Measurements from ENCODE around the gene ANP32A. TPM values are rescaled to one million over a fixed set of nuclear protein-coding genes. Genes with fewer than 3 reads are reported as not detected.
"Not testable (repeated sequence)": the region's sequence is repeated elsewhere in the genome, so short reads cannot be mapped to it uniquely, and the experiment has no call there.

Gene ANP32A
- total and polyA plus RNA-seq, 5 donors, result 103 to 145 (median 118) TPM

DNA sequence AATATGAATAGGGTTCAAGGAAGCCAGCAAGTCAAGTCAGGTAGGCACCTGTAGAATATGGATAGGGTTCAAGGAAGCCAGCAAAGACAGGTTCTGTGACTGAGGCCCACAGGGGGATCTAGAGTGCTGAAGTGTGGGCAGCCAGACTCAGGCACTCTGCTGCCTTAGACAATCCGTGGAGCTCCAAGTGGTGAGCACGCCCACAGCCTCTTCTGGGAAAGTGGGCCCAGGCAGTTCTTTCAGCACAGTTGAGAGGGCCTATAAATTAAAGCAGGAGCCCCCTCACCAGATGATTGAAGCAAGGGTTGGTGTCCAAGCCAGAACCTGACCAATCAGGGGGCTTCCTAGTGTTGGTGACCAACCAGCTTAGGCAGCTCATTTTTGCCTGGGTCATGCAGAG, 51.0 kb downstream of the ANP32A start:
- H3K9me3 ChIP-seq (ENCODE audit: control insufficient read depth, low read length), result no peaks in the 10 kb centered on the region
- H3K4me3 ChIP-seq (ENCODE audit: low read length), result no peak overlapping the region
- ATAC-seq (no peak), DNase-seq (no peak)
- peaks cover under 1% of the 10 kb centered on the region for H3K4me1 ChIP-seq (ENCODE audit: control insufficient read depth, insufficient read depth, low read length)
- H3K27me3 ChIP-seq (ENCODE audit: control insufficient read depth, insufficient read depth), result no peaks in the 10 kb centered on the region
- intact Hi-C loops (cut with DNase I), result no loop called here
- no peak overlapping the region for H3K27ac ChIP-seq (ENCODE audit: low read length)
- WGBS, result 95% methylated on average over 2 of the region's 2 CpGs

DNA sequence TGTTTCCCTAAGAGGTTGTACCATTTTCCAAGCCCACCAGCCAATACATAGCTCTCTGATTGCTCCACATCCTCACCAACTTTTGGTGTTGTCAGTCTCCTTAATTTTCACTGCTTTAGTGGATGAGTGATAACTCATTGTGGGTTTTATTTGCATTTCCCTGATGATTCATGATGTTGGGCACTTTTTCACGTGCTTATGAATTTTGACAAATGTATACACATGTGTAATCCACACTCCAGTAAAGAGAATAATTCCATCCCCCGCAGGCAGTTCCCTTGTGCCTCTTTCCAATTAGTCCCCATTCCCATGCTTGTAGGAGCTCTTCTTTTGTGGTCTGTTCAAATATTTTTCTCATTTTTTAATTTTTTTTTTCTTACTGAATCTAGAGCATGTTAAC, 52.4 kb downstream of the ANP32A start:
- no peaks in the 10 kb centered on the region for H3K4me1 ChIP-seq (ENCODE audit: control insufficient read depth, insufficient read depth, low read length)
- H3K27ac ChIP-seq (ENCODE audit: low read length), result no peak overlapping the region
- DNase-seq (no peak), ATAC-seq (no peak)
- H3K27me3 ChIP-seq (ENCODE audit: control insufficient read depth, insufficient read depth), result no peaks in the 10 kb centered on the region
- H3K4me3 ChIP-seq (ENCODE audit: low read length), result no peak overlapping the region
- 25% methylated on average over 2 of the region's 2 CpGs for WGBS
- intact Hi-C loops (cut with DNase I), result no loop called here
- no peaks in the 10 kb centered on the region for H3K9me3 ChIP-seq (ENCODE audit: control insufficient read depth, low read length)

DNA sequence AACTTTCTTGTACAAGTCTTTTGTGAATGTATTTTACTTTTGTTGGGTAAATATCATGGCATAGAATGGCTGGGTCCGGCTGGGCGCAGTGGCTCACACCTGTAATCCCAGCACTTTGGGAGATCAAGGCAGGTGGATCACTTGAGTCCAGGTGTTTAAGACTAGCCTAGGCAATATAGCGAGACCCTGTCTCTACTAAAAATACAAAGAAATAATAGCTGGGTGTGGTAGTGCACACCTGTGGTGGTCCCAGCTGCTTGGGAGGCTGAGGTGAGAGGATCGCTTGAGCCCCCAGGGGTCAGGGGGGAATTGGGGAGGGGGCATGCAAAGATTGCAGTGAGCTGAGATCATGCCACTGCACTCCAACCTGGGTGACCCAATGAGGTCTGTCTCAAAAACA, 52.9 kb downstream of the ANP32A start:
- DNase-seq, result no peak
- Histone ChIP-seq H3K27ac (ENCODE audit: low read length) (no peak overlapping the region), H3K9me3 (ENCODE audit: control insufficient read depth, low read length) (no peaks in the 10 kb centered on the region), H3K4me1 (ENCODE audit: control insufficient read depth, insufficient read depth, low read length) (no peaks in the 10 kb centered on the region), H3K4me3 (ENCODE audit: low read length) (no peak overlapping the region), H3K27me3 (ENCODE audit: control insufficient read depth, insufficient read depth) (no peaks in the 10 kb centered on the region)
- 71% methylated on average over 4 of the region's 4 CpGs for WGBS
- no peak for ATAC-seq
- intact Hi-C loops (cut with DNase I), result no loop called here

DNA sequence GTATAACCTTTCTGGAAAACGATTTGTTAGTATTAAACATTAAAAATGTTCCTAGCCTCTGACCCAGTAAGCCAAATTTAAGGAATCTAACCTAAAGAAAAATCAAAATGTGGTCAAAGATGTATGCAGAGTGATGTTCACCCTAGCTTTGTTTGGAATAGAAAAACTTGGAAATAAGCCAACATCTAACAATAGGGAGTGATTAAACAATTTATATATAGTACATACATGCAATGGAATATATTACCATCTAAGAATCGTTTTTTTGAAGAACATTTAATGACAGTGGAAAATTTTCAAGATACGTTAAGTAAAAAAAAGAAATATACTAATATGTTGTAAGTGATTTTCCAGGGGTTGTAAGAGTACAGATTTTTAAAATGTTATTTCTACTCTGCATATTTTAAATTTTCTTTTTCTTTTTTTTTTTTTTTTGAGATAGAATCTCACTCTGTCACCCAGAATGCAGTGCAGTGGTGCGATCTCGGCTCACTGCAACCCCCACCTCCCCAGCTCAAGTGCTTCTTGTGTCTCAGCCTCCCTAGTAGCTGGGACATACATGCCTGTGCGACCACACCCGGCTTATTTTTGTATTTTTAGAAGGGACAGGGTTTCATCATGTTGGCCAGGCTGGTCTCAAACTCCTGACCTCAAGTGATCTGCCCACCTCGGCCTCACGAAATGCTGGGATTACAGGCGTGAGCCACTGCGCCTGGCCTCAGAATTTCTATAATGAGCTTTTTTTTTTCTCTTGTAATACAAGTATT, 54.9 kb downstream of the ANP32A start:
- H3K4me1 ChIP-seq (ENCODE audit: control insufficient read depth, insufficient read depth, low read length), result no peaks in the 10 kb centered on the region
- H3K9me3 ChIP-seq (ENCODE audit: control insufficient read depth, low read length), result no peaks in the 10 kb centered on the region
- intact Hi-C loops (cut with DNase I), result no loop called here
- no peak overlapping the region for H3K4me3 ChIP-seq (ENCODE audit: low read length)
- WGBS, result 70% methylated on average over 11 of the region's 11 CpGs
- DNase-seq, result no peak
- ATAC-seq, result no peak
- H3K27me3 ChIP-seq (ENCODE audit: control insufficient read depth, insufficient read depth), result no peaks in the 10 kb centered on the region
- H3K27ac ChIP-seq (ENCODE audit: low read length), result no peak overlapping the region

DNA sequence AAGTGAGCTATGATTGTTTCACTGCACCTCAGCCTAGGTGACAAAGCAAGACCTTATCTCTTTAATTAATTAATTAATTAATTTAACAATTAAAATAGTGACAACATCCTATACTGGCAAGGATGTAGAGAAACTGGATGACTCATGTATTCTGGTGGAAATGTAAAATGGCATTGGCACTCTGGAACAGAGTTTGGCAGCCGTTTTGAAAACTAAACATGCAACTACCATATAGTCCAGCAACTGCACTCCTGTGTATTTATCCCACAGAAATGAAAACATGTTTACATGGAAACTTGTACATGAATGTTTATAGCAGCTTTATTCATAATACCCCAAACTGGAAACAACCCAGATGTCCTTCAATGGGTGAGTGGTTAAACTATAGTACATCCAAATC, 56.6 kb downstream of the ANP32A start:
- 62% methylated on average over 1 of the region's 1 CpG for WGBS
- DNase-seq (no peak), ATAC-seq (peak in 1 of 2 donors; percentile 26)
- H3K27ac ChIP-seq (ENCODE audit: low read length), result no peak overlapping the region
- H3K4me3 ChIP-seq (ENCODE audit: low read length), result no peak overlapping the region
- no peaks in the 10 kb centered on the region for H3K27me3 ChIP-seq (ENCODE audit: control insufficient read depth, insufficient read depth)
- H3K4me1 ChIP-seq (ENCODE audit: control insufficient read depth, insufficient read depth, low read length), result no peaks in the 10 kb centered on the region
- H3K9me3 ChIP-seq (ENCODE audit: control insufficient read depth, low read length), result no peaks in the 10 kb centered on the region
- intact Hi-C loops (cut with DNase I), result no loop called here

DNA sequence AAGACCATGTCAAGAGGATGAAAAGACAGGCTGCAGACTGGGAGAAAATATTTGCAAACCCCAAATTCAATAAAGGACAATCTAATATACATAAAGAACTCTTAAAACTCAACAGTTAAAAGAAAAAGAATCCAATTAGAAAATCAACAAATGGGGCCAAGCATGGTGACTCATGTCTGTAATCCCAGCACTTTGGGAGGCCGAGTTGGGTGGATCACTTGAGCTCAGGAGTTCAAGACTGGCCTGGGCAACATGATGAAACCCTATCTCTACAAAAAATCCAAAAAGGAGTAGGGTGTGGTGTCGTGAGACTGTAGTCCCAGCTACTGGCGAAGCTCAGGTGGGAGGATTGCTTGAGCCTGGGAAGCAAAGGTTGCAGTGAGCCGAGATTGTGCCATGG, 57.6 kb downstream of the ANP32A start:
- no peak for DNase-seq
- Histone ChIP-seq H3K4me3 (ENCODE audit: low read length) (no peak overlapping the region), H3K4me1 (ENCODE audit: control insufficient read depth, insufficient read depth, low read length) (no peaks in the 10 kb centered on the region), H3K27ac (ENCODE audit: low read length) (no peak overlapping the region), H3K27me3 (ENCODE audit: control insufficient read depth, insufficient read depth) (no peaks in the 10 kb centered on the region), H3K9me3 (ENCODE audit: control insufficient read depth, low read length) (no peaks in the 10 kb centered on the region)
- ATAC-seq, result no peak
- 86% methylated on average over 4 of the region's 4 CpGs for WGBS
- intact Hi-C loops (cut with DNase I), result no loop called here

DNA sequence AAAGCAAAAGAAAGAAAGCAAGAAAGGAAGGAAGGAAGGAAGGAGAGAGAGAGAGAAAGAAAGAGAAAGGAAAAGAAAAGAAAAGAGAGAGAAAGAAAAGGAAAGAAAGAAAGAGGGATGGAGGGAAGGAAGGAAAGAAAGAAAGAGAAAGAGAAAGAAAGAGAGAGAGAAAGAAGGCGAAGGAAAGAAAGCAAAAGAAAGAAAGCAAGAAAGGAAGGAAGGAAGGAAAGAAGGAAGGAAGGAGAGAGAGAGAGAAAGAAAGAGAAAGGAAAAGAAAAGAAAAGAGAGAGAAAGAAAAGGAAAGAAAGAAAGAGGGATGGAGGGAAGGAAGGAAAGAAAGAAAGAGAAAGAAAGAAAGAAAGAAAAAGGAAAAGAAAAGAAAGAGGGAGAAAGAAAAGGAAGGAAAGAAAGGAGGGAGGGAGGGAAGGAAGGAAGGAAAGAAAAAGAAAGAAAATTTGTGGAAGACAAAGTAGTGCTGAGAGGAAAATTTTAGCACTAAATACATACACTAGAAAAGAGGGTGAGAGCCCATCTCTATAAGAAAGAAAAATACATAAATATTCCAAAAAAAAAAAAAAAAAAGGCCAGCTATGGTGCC, 60.6 kb downstream of the ANP32A start:
- intact Hi-C loops (cut with DNase I); DNase-seq; H3K4me1 ChIP-seq (ENCODE audit: control insufficient read depth, insufficient read depth, low read length); H3K27me3 ChIP-seq (ENCODE audit: control insufficient read depth, insufficient read depth); H3K27ac ChIP-seq (ENCODE audit: low read length); ATAC-seq; H3K9me3 ChIP-seq (ENCODE audit: control insufficient read depth, low read length); H3K4me3 ChIP-seq (ENCODE audit: low read length): not testable (repeated sequence)
- 91% methylated on average over 1 of the region's 1 CpG for WGBS

DNA sequence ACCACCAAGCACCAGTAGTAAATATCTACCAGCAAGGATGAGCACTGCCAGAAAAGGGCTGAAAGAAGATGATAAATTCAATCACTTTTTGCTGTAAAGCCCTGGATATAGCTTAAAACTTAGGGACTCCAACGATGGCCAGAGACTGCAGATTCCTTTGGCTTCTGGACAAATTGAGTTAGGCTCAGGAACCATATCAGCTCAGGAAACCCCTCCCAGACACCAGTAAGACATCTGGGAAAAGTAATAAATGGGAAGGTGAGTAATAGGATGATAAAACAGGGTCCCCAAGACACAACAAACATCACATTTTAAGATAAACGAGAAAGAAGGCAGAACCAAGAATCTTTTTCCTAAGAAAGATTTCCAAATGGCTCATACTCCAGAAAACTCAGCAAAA, 65.0 kb downstream of the ANP32A start:
- 39% methylated on average over 2 of the region's 2 CpGs for WGBS
- intact Hi-C loops (cut with DNase I), result no loop called here
- DNase-seq, result no peak
- Histone ChIP-seq H3K9me3 (ENCODE audit: control insufficient read depth, low read length) (no peaks in the 10 kb centered on the region), H3K27ac (ENCODE audit: low read length) (no peak overlapping the region), H3K27me3 (ENCODE audit: control insufficient read depth, insufficient read depth) (no peaks in the 10 kb centered on the region), H3K4me1 (ENCODE audit: control insufficient read depth, insufficient read depth, low read length) (no peaks in the 10 kb centered on the region), H3K4me3 (ENCODE audit: low read length) (no peak overlapping the region)
- ATAC-seq, result peak in 1 of 2 donors; percentile 61

DNA sequence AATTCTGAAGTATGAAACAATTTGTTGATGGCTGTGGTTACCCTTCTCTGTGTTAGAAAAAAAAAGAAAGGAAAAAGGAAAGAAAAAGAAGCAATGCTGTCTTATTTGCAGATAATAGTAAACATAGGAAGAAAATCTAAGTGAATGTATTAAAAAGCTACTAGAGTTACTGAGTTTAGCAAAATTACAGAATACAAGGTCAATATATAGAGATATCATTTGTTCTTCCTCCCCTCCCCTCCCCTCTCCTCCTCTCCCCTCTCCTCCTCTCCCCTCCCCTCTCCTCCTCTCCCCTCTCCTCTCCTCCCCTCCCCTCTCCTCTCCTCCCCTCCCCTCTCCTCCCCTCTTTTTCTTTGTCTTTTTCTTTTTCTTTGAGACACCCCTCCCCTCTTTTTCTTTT, 69.1 kb downstream of the ANP32A start:
- Histone ChIP-seq H3K27me3 (ENCODE audit: control insufficient read depth, insufficient read depth) (no peaks in the 10 kb centered on the region), H3K9me3 (ENCODE audit: control insufficient read depth, low read length) (no peaks in the 10 kb centered on the region), H3K4me3 (ENCODE audit: low read length) (no peak overlapping the region), H3K27ac (ENCODE audit: low read length) (no peak overlapping the region), H3K4me1 (ENCODE audit: control insufficient read depth, insufficient read depth, low read length) (no peaks in the 10 kb centered on the region)
- no peak for DNase-seq
- intact Hi-C loops (cut with DNase I), result no loop called here
- no peak for ATAC-seq

DNA sequence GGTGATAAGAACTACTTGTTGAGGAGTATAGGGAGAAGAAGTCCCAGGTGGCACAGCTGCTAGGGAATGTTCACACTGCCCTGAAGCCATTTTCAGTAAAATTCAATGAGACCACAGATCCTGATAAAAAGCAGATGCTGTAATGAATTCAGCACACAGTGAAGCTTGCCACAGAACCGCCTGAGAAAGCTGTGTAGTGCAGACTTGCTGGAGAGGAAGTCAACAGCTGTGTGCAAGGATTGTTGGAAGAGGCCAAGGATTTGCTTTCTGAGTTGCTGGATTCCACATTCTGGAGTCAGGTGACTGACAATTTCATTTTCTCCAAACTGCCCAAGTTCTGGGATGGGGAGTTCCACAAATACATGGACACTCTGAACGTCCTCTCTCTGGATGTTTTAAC, 70.9 kb downstream of the ANP32A start:
- no peak overlapping the region for H3K27ac ChIP-seq (ENCODE audit: low read length)
- no peak overlapping the region for H3K4me3 ChIP-seq (ENCODE audit: low read length)
- no peaks in the 10 kb centered on the region for H3K9me3 ChIP-seq (ENCODE audit: control insufficient read depth, low read length)
- no peaks in the 10 kb centered on the region for H3K4me1 ChIP-seq (ENCODE audit: control insufficient read depth, insufficient read depth, low read length)
- no peaks in the 10 kb centered on the region for H3K27me3 ChIP-seq (ENCODE audit: control insufficient read depth, insufficient read depth)
- WGBS, result 59% methylated on average over 2 of the region's 2 CpGs
- DNase-seq (no peak), ATAC-seq (peak in 1 of 2 donors; percentile 43)
- intact Hi-C loops (cut with DNase I), result no loop called here

DNA sequence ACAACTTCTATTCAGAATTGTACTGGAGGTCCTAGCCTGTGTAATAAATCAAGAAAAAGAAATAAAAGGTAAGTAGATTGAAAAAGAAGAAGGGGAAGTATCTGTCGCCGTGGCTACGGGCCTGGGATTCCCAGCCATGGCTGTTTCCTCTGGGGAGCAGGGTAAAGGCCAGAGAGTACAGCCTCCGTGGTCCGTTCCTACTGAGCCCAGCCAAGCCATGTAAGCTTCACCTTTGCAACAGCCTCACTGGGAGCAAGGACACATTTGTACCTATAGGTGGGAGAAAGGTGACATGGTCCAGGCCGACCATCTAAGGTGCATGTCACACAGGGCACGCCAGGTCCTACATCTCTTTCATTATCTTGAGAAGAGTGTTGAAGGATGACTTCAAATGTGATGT, 71.3 kb downstream of the ANP32A start:
- no peaks in the 10 kb centered on the region for H3K9me3 ChIP-seq (ENCODE audit: control insufficient read depth, low read length)
- H3K27me3 ChIP-seq (ENCODE audit: control insufficient read depth, insufficient read depth), result no peaks in the 10 kb centered on the region
- DNase-seq (no peak), ATAC-seq (no peak)
- intact Hi-C loops (cut with DNase I), result no loop called here
- WGBS, result 72% methylated on average over 7 of the region's 7 CpGs
- no peak overlapping the region for H3K27ac ChIP-seq (ENCODE audit: low read length)
- H3K4me3 ChIP-seq (ENCODE audit: low read length), result no peak overlapping the region
- H3K4me1 ChIP-seq (ENCODE audit: control insufficient read depth, insufficient read depth, low read length), result no peaks in the 10 kb centered on the region
